Measurements from ENCODE around the gene ZNF136.

The ZNF136 gene

GRCh38 chr19:12194827-12195731 is 32.2 kb downstream of the ZNF136 start:
- no peak for DNase-seq

- DNase-seq: no peak
These were observed 35.2 kb downstream of the ZNF136 start for GRCh38 chr19:12198136-12198535.

GRCh38 chr19:12199757-12200419 is 37.0 kb downstream of the ZNF136 start:
- DNase-seq: no peak

- no peak for DNase-seq
These were observed 39.4 kb downstream of the ZNF136 start for GRCh38 chr19:12202250-12202649.

GRCh38 chr19:12205296-12205695 is 42.4 kb downstream of the ZNF136 start:
- DNase-seq: no peak

- no peak for DNase-seq
These were observed 45.3 kb downstream of the ZNF136 start for GRCh38 chr19:12208221-12208620.

- no peak for DNase-seq
These were observed 54.4 kb downstream of the ZNF136 start for GRCh38 chr19:12217332-12217731.

GRCh38 chr19:12222980-12223630 is 60.2 kb downstream of the ZNF136 start:
- no peak for DNase-seq

- no peak for DNase-seq
These were observed 61.8 kb downstream of the ZNF136 start for GRCh38 chr19:12224676-12225075.

- DNase-seq: no peak
These were observed 67.1 kb downstream of the ZNF136 start for GRCh38 chr19:12229990-12230389.

- no peak for DNase-seq
These were observed 68.1 kb downstream of the ZNF136 start for GRCh38 chr19:12230751-12231733.

GRCh38 chr19:12232961-12233360 is 70.1 kb downstream of the ZNF136 start:
- DNase-seq: no peak

GRCh38 chr19:12237143-12237839 is 74.4 kb downstream of the ZNF136 start:
- DNase-seq: no peak

All from GOT3 (cell line).